GM19372 (cell line): Measurements from ENCODE around the gene GABPA.

Experiments
- ATAC-seq: cut with Tn5 transposase; IDR thresholded peaks from one replicate; pipeline ENCODE4 v1.9.1; 2021; ENCODE audit warnings: mild to moderate bottlenecking, low read depth, moderate library complexity; ENCODE audit not compliant: unreplicated experiment

The GABPA gene

DNA sequence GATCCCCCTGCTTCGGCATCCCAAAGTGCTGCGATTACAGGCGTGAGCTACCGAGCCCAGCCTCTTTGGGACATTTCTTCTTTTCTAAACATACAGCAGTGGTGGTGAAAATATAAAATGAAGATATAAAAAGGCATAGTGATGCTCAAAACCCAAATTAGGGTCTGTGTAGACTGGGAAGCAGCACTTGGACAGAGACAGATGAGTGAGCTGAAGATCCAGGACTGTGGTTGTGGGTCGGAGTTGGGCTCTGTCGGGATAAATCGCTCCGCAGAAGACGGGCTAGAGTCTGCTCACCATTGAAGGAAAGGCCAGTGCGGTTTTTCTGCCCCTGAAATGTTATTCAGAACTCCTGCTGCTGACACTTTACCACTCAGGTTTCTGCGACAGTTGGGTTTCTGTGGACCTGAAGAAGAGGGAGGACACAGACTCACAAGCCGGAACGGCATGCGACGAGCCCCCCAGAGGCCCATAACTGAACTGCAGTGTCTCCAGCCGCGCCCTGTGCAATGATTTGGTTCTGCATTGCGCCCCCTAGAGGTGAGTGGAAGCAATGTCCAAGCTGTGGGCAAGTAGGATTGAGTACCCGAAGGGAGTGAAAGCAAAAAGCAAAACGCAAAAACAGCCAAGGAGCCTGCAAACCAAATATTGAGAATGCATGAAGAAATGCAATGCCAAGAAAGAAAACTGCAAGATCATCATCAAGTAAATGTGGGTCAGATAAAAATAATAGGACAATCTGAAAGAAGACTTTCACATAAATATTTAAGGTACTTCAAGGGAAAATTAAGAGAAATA is 66.6 kb downstream of the GABPA start:
- ATAC-seq: peak; percentile 100

DNA sequence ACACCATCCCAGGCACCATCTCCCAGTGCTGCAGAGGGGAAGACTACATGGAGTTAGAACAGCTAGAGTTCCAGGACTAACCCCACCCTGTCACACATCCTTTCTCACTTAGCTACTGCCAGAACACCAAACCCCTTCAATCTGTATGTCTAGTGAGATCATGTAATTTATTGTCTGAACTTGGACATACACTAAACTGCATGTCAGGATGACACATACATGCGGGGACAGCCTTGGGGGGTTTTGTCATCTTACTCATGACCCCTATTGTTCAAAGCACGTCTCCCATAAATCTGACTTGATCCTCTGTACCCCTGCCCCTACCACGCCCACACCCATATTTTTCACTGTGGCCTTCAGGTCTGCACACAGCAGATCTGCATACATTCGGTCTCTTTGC is 71.3 kb downstream of the GABPA start:
- no peak for ATAC-seq

DNA sequence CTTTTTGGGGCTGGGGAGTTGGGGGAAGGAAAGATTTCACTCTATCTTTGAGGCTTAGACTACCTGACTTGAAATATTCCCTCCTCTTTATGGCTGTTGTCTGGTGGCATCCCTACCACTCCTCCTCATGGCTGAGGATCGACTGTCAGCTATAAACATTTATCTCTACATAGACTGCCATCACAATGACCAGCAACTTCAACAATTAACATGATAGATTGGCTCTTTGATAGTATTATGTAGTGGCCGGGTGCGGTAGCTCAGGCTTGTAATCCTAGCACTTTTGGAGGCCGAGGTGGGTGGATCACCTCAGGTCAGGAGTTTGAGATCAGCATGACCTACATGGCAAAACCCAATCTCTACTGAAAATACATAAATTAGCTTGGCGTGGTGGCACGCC is 72.4 kb downstream of the GABPA start:
- no peak for ATAC-seq

DNA sequence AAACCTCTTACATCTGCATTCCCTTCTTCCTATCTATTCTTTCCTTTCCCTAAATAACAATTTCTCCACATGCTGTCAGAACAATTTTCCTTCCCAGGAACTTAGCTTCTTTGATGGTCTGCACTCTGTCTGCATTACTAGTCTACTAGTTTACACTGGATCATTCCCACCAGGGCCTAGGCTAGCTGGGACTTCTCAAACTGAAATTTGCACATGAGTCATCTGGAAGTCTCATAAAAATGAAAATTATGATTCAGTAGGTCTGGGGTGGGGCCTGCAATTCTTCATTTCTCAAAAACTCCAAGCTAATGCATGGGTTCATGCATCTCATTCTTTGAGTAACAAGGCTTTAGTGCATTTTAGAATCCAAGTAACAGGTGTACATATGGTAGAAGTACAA is 74.2 kb downstream of the GABPA start:
- no peak for ATAC-seq

DNA sequence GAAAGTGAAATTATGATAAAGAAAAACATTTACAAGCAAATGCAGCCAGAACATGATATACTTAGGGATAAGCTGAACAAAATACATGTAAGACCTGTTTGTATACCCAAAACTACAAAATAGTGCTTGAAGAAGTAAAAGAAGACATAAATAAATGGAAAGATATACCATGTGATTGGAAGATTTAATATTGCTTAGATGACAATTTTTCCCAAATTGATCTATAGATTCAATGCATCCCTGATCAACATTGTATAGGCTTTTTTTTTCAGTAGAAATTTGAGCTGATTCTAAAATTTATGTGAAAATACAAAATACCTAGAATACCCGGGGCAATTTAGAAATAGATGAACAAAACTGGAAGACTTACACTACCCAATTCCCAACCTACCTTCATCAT is 76.4 kb downstream of the GABPA start:
- ATAC-seq: no peak

DNA sequence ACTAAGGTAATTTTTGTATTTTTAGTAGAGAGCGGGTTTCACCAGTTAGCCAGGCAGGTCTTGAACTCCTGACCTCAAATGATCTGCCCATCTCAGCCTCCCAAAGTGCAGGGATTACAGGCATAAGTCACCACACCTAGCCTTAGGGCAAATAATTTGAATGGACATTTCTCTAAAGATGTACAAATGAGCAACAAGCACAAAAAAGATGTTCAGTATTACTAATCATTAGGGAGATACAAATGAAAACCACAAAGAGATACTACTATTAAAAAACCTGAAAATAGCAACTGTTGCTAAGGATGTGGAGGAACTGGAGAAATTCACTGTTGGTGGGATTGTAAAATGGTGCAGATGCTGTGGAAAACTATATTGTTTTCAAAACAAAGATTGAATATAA is 79.1 kb downstream of the GABPA start:
- no peak for ATAC-seq

DNA sequence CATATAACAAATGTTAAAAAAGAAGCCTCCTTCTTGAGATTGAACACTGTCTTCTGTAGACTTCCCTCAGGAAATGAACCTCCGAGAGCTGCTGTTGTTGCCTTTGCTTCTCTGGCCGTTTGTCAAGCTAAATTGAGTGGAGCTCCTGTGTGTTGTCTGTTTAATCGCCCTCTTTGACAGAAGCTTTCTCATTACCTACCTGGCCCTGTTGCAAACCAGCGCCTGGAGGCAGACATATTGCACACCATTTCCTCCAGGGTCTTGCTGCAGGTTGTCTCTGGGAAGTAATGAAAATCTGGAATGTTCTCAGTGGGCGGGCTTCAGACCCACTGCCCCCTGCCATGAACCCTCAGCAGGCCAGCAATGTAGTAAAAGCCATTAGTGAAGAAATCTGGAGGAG is 83.3 kb downstream of the GABPA start:
- ATAC-seq: no peak

DNA sequence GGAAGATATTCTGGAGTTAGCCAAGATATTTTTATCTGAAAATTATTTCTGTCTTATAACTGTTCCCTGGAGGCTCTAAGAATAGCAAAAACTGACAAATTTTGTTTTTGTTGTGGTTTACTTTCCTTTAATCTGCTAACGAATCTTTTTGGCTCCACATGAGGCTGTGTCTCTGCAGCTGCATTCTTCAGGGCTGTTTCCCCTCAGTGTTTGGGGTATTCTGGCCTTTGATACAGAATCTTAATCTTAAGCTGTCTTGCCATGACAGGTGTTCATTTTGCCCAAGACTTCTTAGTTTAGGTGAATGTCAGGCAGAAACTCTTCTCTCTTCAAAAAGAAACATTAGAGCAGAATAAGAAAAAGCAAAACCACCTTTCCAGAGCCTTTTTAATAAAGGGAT is 83.8 kb downstream of the GABPA start:
- ATAC-seq: no peak
